Right kidney (tissue), 1 donor: ENCODE results near the gene CLDN4.
"Not testable (repeated sequence)": the region's sequence is repeated elsewhere in the genome, so short reads cannot be mapped to it uniquely, and the experiment has no call there.

Experiments used
- DNase-seq: peaks from one replicate; pipeline ENCODE4 v3.0.0-alpha.2; 2016

The CLDN4 gene

GRCh38 chr7:73841689-73842066 lies 10.9 kb downstream of the CLDN4 start:
- no peak for DNase-seq

- DNase-seq = peak; percentile 82
Observed at GRCh38 chr7:73842067-73842976, 11.5 kb downstream of the CLDN4 start, which contains the start of gene METTL27. METTL27 (minus strand) TSS chr7:73842516; CDS start chr7:73842140, 376 bp downstream.

DNA sequence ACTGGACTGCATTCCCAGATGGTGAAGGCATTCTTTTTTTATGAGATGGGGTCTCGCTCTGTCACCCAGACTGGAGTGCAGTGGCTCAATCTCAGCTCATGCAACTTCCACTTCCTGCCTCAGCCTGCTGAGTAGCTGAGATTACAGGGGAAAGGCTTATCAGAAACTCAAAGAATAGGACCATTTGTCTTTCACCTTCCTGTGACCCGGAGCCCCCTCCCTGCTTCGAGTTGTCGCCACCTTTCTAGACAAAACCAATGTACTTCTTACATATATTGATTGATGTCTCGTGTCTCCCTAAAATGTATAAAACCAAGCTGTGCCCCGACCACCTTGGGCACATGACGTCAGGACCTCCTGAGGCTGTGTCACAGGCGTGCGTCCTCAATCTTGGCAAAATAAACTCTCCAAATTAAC lies 13.3 kb downstream of the CLDN4 start:
- DNase-seq = no peak

DNA sequence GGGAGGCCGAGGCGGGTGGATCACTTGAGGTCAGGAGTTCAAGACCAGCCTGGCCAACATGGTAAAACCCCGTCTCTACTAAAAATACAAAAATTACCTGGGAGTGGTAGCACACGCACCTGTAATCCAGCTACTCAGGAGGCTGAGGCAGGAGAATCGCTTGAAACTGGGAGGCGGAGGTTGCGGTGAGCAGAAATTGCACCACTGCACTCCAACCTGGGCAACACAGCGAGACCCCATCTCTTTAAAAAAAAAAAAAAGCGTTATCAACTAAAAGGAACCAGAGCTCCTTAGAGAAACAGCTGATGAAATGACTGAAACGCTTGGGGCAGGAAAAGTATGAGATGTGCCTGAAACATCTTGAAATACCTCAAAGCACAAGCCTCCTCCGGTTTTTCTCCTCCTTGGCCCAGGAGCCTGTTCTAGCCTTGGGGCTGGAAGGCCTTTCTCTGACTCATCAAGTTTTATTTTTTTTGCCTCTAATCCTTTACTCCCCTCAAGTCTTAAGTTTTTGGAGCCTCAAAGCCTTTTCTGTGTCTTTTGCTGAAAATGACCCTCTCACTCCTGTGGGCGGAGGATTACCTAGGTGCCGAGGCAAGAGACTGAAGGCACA lies 14.2 kb downstream of the CLDN4 start:
- no peak for DNase-seq

GRCh38 chr7:73845701-73846195 lies 15.0 kb downstream of the CLDN4 start:
- DNase-seq = not testable (repeated sequence)

DNA sequence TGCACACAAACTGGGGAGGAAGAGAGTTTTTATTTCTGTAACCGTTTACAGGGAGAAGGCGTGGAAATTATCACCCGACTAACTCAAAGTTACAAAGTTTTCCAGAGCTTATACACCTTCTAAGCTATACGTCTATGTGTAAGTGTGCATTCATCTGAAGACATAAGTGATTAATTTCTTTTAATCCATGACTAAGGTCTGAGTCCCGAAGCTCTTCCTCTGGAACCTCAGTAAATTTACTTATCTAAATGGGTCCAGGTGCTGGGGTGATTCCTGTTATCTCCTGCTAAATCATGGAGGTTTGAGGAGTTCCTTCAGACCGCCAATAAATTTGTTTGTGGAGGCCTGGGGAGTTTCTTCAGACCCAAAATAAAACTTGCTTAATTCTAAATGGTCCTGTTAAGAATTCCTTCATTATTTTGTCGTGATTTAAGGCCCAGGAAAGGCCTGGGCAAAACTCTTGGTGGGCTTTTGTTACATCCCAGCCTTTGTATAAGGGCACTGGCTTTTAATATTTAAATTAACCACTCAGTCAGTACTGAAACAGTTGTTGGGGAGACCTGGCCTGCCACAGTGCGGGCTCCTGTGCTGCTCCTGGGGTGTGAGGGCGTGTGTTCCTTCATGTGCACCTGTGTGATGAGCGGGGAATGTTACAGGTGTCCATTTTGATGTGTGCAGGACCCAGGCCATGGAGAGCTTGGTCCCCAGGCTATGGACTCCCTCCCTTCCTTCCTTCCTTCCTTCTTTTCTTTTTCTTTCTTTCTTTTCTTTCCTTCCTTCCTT lies 17.3 kb downstream of the CLDN4 start:
- no peak for DNase-seq

GRCh38 chr7:73850781-73851207 lies 20.0 kb downstream of the CLDN4 start:
- DNase-seq = no peak

GRCh38 chr7:73851410-73852338 lies 20.9 kb downstream of the CLDN4 start:
- no peak for DNase-seq

GRCh38 chr7:73852500-73852899 lies 21.7 kb downstream of the CLDN4 start:
- DNase-seq = no peak

DNA sequence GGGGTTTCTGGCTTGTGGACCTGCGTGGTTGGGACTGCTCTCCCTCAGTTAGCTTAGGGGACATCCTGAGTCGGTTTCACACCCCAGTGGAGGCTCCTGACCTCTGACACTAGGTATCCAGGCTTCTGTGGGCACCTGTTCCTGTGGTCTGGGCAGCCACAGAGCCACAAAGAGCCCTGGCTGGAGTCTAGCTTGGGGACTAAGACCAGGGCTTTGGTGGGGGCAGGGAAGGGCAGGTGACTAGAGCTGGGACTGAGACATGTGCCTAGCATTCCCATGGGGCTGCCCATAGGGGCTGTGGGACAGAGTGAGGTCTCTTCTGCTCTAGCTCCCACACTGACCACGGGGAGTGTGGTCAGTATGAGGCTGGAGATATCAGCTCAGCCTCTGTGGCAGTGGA lies 26.1 kb downstream of the CLDN4 start:
- DNase-seq = no peak

GRCh38 chr7:73858807-73859206 lies 28.0 kb downstream of the CLDN4 start:
- no peak for DNase-seq

- no peak for DNase-seq
Observed at GRCh38 chr7:73860859-73861258, 30.1 kb downstream of the CLDN4 start, which contains the start of gene TMEM270. TMEM270 (plus strand) TSS chr7:73861159; CDS start chr7:73861195, 36 bp downstream.

GRCh38 chr7:73861305-73861704 lies 30.5 kb downstream of the CLDN4 start:
- no peak for DNase-seq

GRCh38 chr7:73864981-73865711 lies 34.4 kb downstream of the CLDN4 start:
- DNase-seq = no peak

DNA sequence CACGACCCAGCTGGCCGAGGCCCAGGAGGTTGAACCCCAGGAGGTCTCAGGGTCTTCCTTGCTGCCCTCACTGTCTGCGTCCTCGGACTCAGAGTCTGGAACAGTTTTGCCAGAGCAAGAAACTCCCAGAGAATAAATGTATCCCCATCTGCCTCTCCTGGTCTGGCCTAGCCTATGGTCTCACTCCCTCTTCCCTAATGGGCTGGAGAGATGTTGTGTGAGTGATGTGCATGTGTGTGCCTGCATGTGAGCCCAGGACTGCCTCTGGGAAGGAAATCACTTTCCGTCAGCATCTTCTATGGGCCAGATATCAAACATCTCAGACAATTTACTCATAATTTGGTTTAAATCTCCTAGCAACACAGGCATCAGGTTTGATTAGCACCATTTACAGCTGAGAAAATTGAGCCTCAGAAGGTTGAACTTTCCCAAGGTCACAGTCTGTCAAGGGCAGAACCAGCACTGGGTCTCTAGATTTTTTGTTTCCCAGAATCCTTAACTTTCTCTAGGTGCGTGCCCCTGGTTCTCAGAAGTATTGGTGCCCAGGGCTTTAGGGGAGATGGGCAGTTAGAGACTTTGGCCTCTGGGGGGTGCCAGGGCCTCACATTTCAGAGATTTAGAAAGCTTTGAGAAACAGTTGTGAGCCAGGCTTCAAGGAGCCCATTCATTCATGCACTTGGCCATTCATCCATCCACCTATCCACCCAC lies 35.1 kb downstream of the CLDN4 start:
- DNase-seq = no peak

DNA sequence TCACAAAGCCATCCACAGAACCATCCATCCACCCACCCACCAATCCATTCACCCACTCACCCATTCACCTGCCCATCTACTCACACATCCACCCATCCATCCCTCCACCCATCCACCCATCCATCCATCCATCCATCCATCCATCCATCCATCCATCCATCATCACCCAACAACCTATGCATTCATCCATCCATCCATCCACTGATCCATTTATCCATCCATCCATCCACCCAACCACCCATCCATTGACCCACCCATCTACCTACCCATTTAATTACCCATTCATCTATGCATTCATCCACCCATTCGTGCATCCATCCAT lies 35.6 kb downstream of the CLDN4 start:
- no peak for DNase-seq

DNA sequence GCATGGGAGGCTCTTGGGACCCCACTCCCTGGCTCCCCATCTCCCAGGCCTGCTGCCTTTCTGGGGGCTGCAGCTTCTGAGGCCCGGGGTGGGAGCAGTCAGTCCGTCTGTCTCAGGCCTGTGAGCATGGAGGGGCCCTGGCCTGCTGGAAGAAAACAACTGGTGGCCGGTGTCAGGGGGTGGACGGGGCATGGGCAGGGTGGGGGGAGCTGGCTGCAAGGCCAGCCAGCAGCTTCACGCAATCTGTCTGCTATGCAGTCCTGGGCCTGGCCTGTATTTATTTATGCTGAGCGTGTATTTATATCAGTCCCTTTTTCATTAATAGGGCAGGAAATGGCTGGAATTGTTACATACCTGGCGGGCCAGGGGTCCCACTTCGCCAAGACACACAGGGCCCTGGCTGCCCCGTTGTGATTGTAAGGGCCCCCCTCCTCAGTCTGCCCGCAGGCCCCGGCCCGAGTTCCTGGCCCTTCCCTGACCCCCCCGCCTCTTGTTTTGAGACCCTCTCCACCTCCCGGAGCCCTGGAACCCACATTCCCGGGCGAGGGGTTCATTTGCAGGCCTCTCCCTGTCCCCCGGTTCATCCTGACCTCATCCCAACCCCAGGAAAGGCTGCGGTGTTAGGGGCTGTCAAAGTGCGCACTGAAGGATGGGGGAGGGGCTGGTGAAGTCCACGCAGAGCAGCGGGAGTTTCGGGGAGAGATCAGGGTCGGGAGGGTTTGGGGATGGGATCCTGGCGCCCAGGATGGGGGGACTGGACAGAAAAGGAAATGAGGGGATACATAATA lies 38.4 kb downstream of the CLDN4 start:
- DNase-seq = no peak

DNA sequence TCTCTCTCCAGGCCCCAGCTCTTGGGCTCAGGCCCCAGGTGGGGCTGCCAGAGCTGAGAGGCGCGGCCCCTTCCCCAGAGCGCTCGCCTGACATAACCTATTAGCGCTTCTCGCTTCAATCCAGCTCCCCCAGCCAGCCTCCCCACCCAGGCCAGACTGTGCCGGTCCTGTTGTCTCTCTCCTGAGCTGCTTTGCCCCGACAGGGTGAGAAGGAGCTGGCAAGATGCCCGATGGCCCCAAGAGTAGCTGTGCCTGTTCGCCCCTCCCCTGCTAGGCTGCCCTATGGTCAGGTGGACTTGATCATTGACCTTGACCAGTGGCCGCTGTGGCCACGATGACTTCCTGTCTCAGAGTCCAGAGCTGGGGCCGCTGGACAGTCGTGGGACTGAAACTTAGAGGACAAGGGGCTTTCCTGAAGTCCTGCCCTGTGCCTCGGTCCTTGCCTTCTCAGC lies 39.3 kb downstream of the CLDN4 start:
- DNase-seq = no peak
